Measurements from ENCODE around the gene RBP3. TPM values are rescaled to one million over a fixed set of nuclear protein-coding genes. Genes with fewer than 3 reads are reported as not detected.

RBP3 gene
- total RNA-seq, 1 experiment from 2014 or later = not detected

GRCh38 chr10:47349516-47349915 lies 1.4 kb downstream of the RBP3 start:
- no peak overlapping the region for H2BK15ac ChIP-seq (ENCODE audit: low read depth, low read length)

More at GRCh38 chr10:47349516-47349915, 1.4 kb downstream of the RBP3 start:
- no peak overlapping the region; a peak in 1 of 5 replicates for H3K4me3 Mint-ChIP-seq
- H3K23me2 ChIP-seq (ENCODE audit: insufficient read length, low read depth, low read length, poor library complexity, severe bottlenecking) = no peaks in the 10 kb centered on the region
- no peak overlapping the region for H3K27ac Mint-ChIP-seq
- no peak overlapping the region for H3K56ac ChIP-seq (ENCODE audit: insufficient read length, low read depth, low read length)
- H3K23ac ChIP-seq (ENCODE audit: insufficient read length, low read depth, low read length) = no peak overlapping the region
- no peaks in the 10 kb centered on the region for H3K27me3 ChIP-seq (ENCODE audit: insufficient read depth, low read length)
- H2AK5ac ChIP-seq (ENCODE audit: insufficient read length, low read length) = no peak overlapping the region
- peaks cover 0 to 4% of the 10 kb centered on the region in 2 experiments; a peak in 1 of 4 replicates for H3K4me1 Mint-ChIP-seq
- H3T11ph ChIP-seq (ENCODE audit: low read length) = no peak overlapping the region
- H3K18ac ChIP-seq (ENCODE audit: insufficient read length, low read depth, low read length) = no peak overlapping the region
- TF ChIP-seq CTCF (conservative IDR thresholded peaks at IDR 0.05) = no peak
- H3K9me3 Mint-ChIP-seq = no peaks in the 10 kb centered on the region
- H3K36me3 Mint-ChIP-seq (ENCODE audit: insufficient read depth in 1 of 3, low read depth in 3 of 3) = no peaks in the 10 kb centered on the region
- H3K4me2 ChIP-seq (ENCODE audit: insufficient read depth, insufficient read length, low read length) = no peak overlapping the region
- H2BK5ac ChIP-seq (ENCODE audit: insufficient read length, low read length) = no peak overlapping the region
- H3K14ac ChIP-seq (ENCODE audit: insufficient read depth, low read length) = no peak overlapping the region
- no peaks in the 10 kb centered on the region for H3K9me3 ChIP-seq (ENCODE audit: control insufficient read depth, low read depth, low read length)
- no peak overlapping the region for H2BK120ac ChIP-seq (ENCODE audit: low read depth, low read length, poor library complexity, severe bottlenecking)
- H4K91ac ChIP-seq (ENCODE audit: insufficient read length, low read depth, low read length) = no peak overlapping the region
- H3K27ac ChIP-seq (ENCODE audit: insufficient read length, low read depth, low read length) = no peak overlapping the region
- H3K4me1 ChIP-seq (ENCODE audit: insufficient read depth, low read length) = no peaks in the 10 kb centered on the region
- no peak overlapping the region for H4K8ac ChIP-seq (replicated peaks; ENCODE audit: insufficient read length, low read depth, low read length)
- no CpG with 5 or more reads among the region's 22 CpGs for WGBS (ENCODE audit: extremely low coverage, insufficient read length, low lambda C conversion rate)
- no peaks in the 10 kb centered on the region; the same call in none of the 2 replicates for H3K27me3 Mint-ChIP-seq (ENCODE audit: low read depth)
- no peak overlapping the region for H3K9ac ChIP-seq (ENCODE audit: extremely low read depth, insufficient read length, low read length)
- no peaks in the 10 kb centered on the region for H3K79me1 ChIP-seq (ENCODE audit: insufficient read depth, low read depth, low read length, poor library complexity, severe bottlenecking)
- H2BK12ac ChIP-seq (ENCODE audit: insufficient read length, low read depth, low read length) = no peak overlapping the region
- no peak overlapping the region for H4K5ac ChIP-seq (ENCODE audit: insufficient read length, low read depth, low read length)
- no peaks in the 10 kb centered on the region for H3K79me2 ChIP-seq (ENCODE audit: insufficient read depth, low read length)
- DNase-seq = no peak
- no peaks in the 10 kb centered on the region for H4K20me1 ChIP-seq (ENCODE audit: control insufficient read depth, insufficient read depth, insufficient read length)
- H2AFZ ChIP-seq (ENCODE audit: low read length) = no peak overlapping the region
- no peak overlapping the region for H3K4ac ChIP-seq (ENCODE audit: low read depth, low read length)
- H2BK20ac ChIP-seq (ENCODE audit: low read depth, low read length, poor library complexity, severe bottlenecking) = no peak overlapping the region
